NT2/D1 (cell line): ENCODE results near the gene NAV1.

Source experiments
- SUZ12 ChIP-seq: IDR thresholded peaks from 2 replicates; pipeline ENCODE4 v1.6.1; 2011; ENCODE audit not compliant: insufficient read length, insufficient read depth; ENCODE audit errors: extremely low read depth
- YY1 ChIP-seq: IDR thresholded peaks from 2 replicates; pipeline ENCODE4 v1.6.1; 2011; ENCODE audit not compliant: insufficient read length, insufficient read depth
- ZNF274 ChIP-seq: IDR thresholded peaks from 2 replicates; pipeline ENCODE4 v1.6.1; 2011; ENCODE audit warnings: mild to moderate bottlenecking, low read depth, low read length

DNA sequence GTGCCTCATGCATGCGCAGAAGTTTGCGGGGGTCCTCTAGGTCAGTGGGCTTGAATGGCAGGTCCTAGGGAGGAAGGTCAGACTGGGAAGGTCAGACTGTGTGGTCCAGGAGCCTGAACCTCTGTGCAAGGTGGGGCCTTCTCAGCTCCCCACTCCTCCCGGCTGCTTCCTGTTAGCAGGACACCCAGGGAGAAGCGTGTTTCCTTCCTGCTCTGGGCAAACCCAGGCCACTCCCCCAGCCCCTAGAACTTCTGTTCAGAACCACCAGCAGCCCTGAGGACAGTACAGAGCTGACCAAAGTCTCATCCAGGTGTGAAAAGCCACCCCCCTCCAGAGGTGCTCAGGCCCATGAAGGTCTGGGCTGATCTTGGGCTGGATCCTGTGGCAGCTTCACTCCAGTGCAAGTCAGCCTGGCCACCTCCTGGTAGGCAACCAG is 29.9 kb downstream of the NAV1 start:
- TF ChIP-seq SUZ12 (no peak), ZNF274 (no peak), YY1 (no peak)
